Astrocyte of the cerebellum (primary cell): ENCODE measurements around the gene GRM5.
"Not testable (repeated sequence)": the region's sequence is repeated elsewhere in the genome, so short reads cannot be mapped to it uniquely, and the experiment has no call there.

Experiments used
- DNase-seq: peaks from one replicate; pipeline ENCODE4 v3.0.0-alpha.2; 2011; ENCODE audit warnings: low read depth
- H3K4me3 ChIP-seq: 2 replicates; pipeline ENCODE4 v1.5.1; 2011; ENCODE audit warnings: mild to moderate bottlenecking, low read depth, low read length, moderate library complexity
- CTCF ChIP-seq: IDR thresholded peaks from 2 replicates; pipeline ENCODE4 v1.5.1; 2012; ENCODE audit warnings: low read length, low read depth, moderate library complexity, mild to moderate bottlenecking; ENCODE audit errors: missing control alignments
- in situ Hi-C: cut with HindIII; loops from 2 replicates; pipeline ENCODE4 v1.10.0; 2017; ENCODE audit warnings: low sequenced_read_pairs

Gene GRM5

GRCh38 chr11:89052220-89052619 lies 13.6 kb downstream of the GRM5 start:
- no peak for DNase-seq
- in situ Hi-C loops = no loop called here
- no peak for TF ChIP-seq CTCF
- H3K4me3 ChIP-seq = no peak overlapping the region

- DNase-seq, in situ Hi-C loops: not testable (repeated sequence)
Measured at GRCh38 chr11:89047159-89047558, 18.6 kb downstream of the GRM5 start.

GRCh38 chr11:89043861-89044588 lies 21.8 kb downstream of the GRM5 start:
- H3K4me3 ChIP-seq, in situ Hi-C loops, DNase-seq: not testable (repeated sequence)

More at GRCh38 chr11:89047159-89047558, 18.6 kb downstream of the GRM5 start:
- H3K4me3 ChIP-seq = not testable (repeated sequence)

- H3K4me3 ChIP-seq, DNase-seq, in situ Hi-C loops: not testable (repeated sequence)
Measured at GRCh38 chr11:89029671-89030070, 36.1 kb downstream of the GRM5 start.

- TF ChIP-seq CTCF = no peak
- no peak for DNase-seq
- in situ Hi-C loops = no loop called here
- H3K4me3 ChIP-seq = no peak overlapping the region
Measured at GRCh38 chr11:89021339-89021738, 44.4 kb downstream of the GRM5 start.

- in situ Hi-C loops, H3K4me3 ChIP-seq: not testable (repeated sequence)
- peak; percentile 80 for DNase-seq
Measured at GRCh38 chr11:89019827-89020547, 45.8 kb downstream of the GRM5 start.

- in situ Hi-C loops = no loop called here
Measured at GRCh38 chr11:89016214-89016613, 49.6 kb downstream of the GRM5 start.

GRCh38 chr11:89015614-89016013 lies 50.2 kb downstream of the GRM5 start:
- TF ChIP-seq CTCF = no peak
- H3K4me3 ChIP-seq = no peak overlapping the region
- no peak for DNase-seq
- in situ Hi-C loops = no loop called here

More at GRCh38 chr11:89016214-89016613, 49.6 kb downstream of the GRM5 start:
- TF ChIP-seq CTCF = no peak
- DNase-seq = no peak
- no peak overlapping the region for H3K4me3 ChIP-seq

- H3K4me3 ChIP-seq, DNase-seq, in situ Hi-C loops: not testable (repeated sequence)
Measured at GRCh38 chr11:89000852-89001251, 64.9 kb downstream of the GRM5 start.
